Suprapubic skin (tissue), 4 donors: ENCODE results near the gene NT5E.

Source experiments
- CTCF ChIP-seq, 2 donors: fragments of 200-600 bp in 1 of 2; fragments of 450-650 bp in 1 of 2; sonication (generic) in 1 of 2; IDR thresholded peaks; one replicate each; pipeline ENCODE4 v1.5.1; 2016 to 2019; ENCODE audit warnings: antibody characterized with exemption in 2 of 2, mild to moderate bottlenecking in 1 of 2, moderate library complexity in 1 of 2
- EP300 ChIP-seq: sonication (generic); formaldehyde crosslinking; IDR thresholded peaks from one replicate; pipeline ENCODE4 v1.6.1; 2017; ENCODE audit warnings: antibody characterized with exemption
- POLR2A ChIP-seq, 2 donors: fragments of 450-650 bp; IDR thresholded peaks; one replicate each; pipeline ENCODE4 v1.6.1; 2017; ENCODE audit warnings: antibody characterized with exemption in 2 of 2, mild to moderate bottlenecking in 2 of 2, moderate library complexity in 2 of 2
- POLR2AphosphoS5 ChIP-seq, 3 donors: sonication (generic); formaldehyde crosslinking; IDR thresholded peaks; one replicate each; pipeline ENCODE4 v1.6.1; 2017; ENCODE audit warnings: antibody characterized with exemption in 3 of 3

GRCh38 chr6:85476532-85476931, 26.6 kb downstream of the NT5E start:
- TF ChIP-seq CTCF (IDR thresholded peaks at IDR 0.05) (no peak), POLR2A (IDR thresholded peaks at IDR 0.05) (no peak), EP300 (no peak), POLR2AphosphoS5 (IDR thresholded peaks at IDR 0.05) (no peak)
